PC-3 (cell line): ENCODE data around the gene JAML. TPM values are rescaled to one million over a fixed set of nuclear protein-coding genes. Genes with fewer than 3 reads are reported as not detected.
"Not testable (repeated sequence)": the region's sequence is repeated elsewhere in the genome, so short reads cannot be mapped to it uniquely, and the experiment has no call there.

Experiments used
- ATAC-seq: fragments of 200-7000 bp; cut with Tn5 transposase; 2 replicates; pipeline ENCODE4 v1.9.1; 2020; ENCODE audit warnings: mild to moderate bottlenecking, moderate library complexity
- BruUV-seq: library from RNA; stranded (reverse); fragments of 400-500 nt; replicated peaks from 2 replicates; lab custom pipeline; 2021; lab: Mats Ljungman, UMichigan
- CTCF ChIA-PET: fragments of 300-600 bp; sonication (Branson Sonifier 250); formaldehyde crosslinking; loops from one replicate; lab custom pipeline; 2022; ENCODE audit warnings: antibody characterized with exemption; lab: Charles Lee
- POLR2A ChIA-PET: fragments of 300-600 bp; sonication (Branson Sonifier 250); formaldehyde crosslinking; loops from one replicate; lab custom pipeline; 2022; ENCODE audit warnings: antibody characterized with exemption; ENCODE audit not compliant: unreplicated experiment; lab: Charles Lee
- DNase-seq: peaks from one replicate; pipeline ENCODE4 v3.0.0-alpha.2; 2015
- H2AFZ ChIP-seq: fragments of 300-600 bp; sonication (generic); 2 replicates; pipeline ENCODE4 v1.6.0; 2016; ENCODE audit warnings: antibody characterized with exemption, low read length
- H3F3A ChIP-seq: fragments of 300-600 bp; sonication (generic); one replicate; pipeline ENCODE4 v1.6.0; 2017; ENCODE audit warnings: antibody characterized with exemption, low read length, control low read depth, mild to moderate bottlenecking; ENCODE audit not compliant: unreplicated experiment
- H3K27ac ChIP-seq: fragments of 300-600 bp; sonication (generic); 2 replicates; pipeline ENCODE4 v1.5.1; 2016; ENCODE audit warnings: mild to moderate bottlenecking, low read length
- H3K27me3 ChIP-seq: fragments of 300-600 bp; sonication (generic); 2 replicates; pipeline ENCODE4 v1.6.1; 2016; ENCODE audit warnings: low read length, mixed read lengths
- H3K36me3 ChIP-seq: fragments of 300-600 bp; sonication (generic); 2 replicates; pipeline ENCODE4 v1.6.1; 2016; ENCODE audit warnings: low read depth, mixed run types, low read length, mixed read lengths
- H3K4me1 ChIP-seq: fragments of 300-600 bp; sonication (generic); 2 replicates; pipeline ENCODE4 v1.5.1; 2016; ENCODE audit warnings: low read length; ENCODE audit not compliant: insufficient read depth
- H3K4me2 ChIP-seq: fragments of 300-600 bp; sonication (generic); 2 replicates; pipeline ENCODE4 v1.6.0; 2016; ENCODE audit warnings: low read length
- H3K4me3 ChIP-seq: fragments of 300-600 bp; sonication (generic); 2 replicates; pipeline ENCODE4 v1.5.1; 2016; ENCODE audit warnings: mild to moderate bottlenecking, low read length, mixed read lengths
- H3K79me2 ChIP-seq: fragments of 300-600 bp; sonication (generic); 2 replicates; pipeline ENCODE4 v1.6.1; 2017; ENCODE audit warnings: low read length, mixed read lengths
- H3K9ac ChIP-seq: fragments of 300-600 bp; sonication (generic); 2 replicates; pipeline ENCODE4 v1.6.0; 2016; ENCODE audit warnings: mild to moderate bottlenecking, low read length
- H3K9me2 ChIP-seq: fragments of 300-600 bp; sonication (generic); replicated peaks from 2 replicates; pipeline ENCODE4 v1.6.1; 2016; ENCODE audit warnings: mixed run types, low read length, mixed read lengths
- H3K9me3 ChIP-seq: fragments of 300-600 bp; sonication (generic); 2 replicates; pipeline ENCODE4 v1.6.1; 2016; ENCODE audit warnings: low read length, mixed read lengths
- H4K20me1 ChIP-seq: fragments of 300-600 bp; sonication (generic); 2 replicates; pipeline ENCODE4 v1.6.1; 2016; ENCODE audit warnings: low read length, mixed read lengths
- CTCF ChIP-seq: fragments of 300-600 bp; sonication (generic); conservative IDR thresholded peaks from 2 replicates; pipeline ENCODE4 v1.5.1; 2017; ENCODE audit warnings: antibody characterized with exemption, low read depth, mild to moderate bottlenecking, low read length
- EZH2 ChIP-seq: fragments of 300-600 bp; sonication (generic); IDR thresholded peaks from one replicate; pipeline ENCODE4 v1.6.1; 2017; ENCODE audit warnings: antibody characterized with exemption, mild to moderate bottlenecking, low read length; ENCODE audit not compliant: unreplicated experiment
- EZH2phosphoT487 ChIP-seq: fragments of 300-600 bp; sonication (generic); IDR thresholded peaks from 2 replicates; pipeline ENCODE4 v1.6.1; 2018; ENCODE audit warnings: mild to moderate bottlenecking, antibody characterized with exemption, low read length, borderline replicate concordance
- intact Hi-C: fragments of 100-400 bp; cut with micrococcal nuclease; formaldehyde crosslinking; loops from 2 replicates; pipeline ENCODE4 v1.9.0; 2023
- total RNA-seq: library from RNA; depleted of rRNA; stranded (reverse); fragments of >200 nt; gene quantifications from 2 replicates; pipeline ENCODE4 v1.2.3, GENCODE V29; 2014

The JAML gene
- total RNA-seq, 1 experiment from 2014 or later = not detected

- Histone ChIP-seq H3K4me3 (no peak overlapping the region), H3K4me1 (no peaks in the 10 kb centered on the region), H3F3A (no peaks in the 10 kb centered on the region), H3K4me2 (no peak overlapping the region), H3K27me3 (peaks cover 17% of the 10 kb centered on the region), H3K9me2 (no peaks in the 10 kb centered on the region), H3K9ac (no peak overlapping the region), H4K20me1 (no peaks in the 10 kb centered on the region), H3K79me2 (no peaks in the 10 kb centered on the region), H3K9me3 (no peaks in the 10 kb centered on the region), H2AFZ (no peak overlapping the region), H3K27ac (no peak overlapping the region), H3K36me3 (no peaks in the 10 kb centered on the region)
- intact Hi-C loops = no loop called here
- ChIA-PET POLR2A (no interaction called here), CTCF (no interaction called here)
- no peak for TF ChIP-seq CTCF
- no peak for TF ChIP-seq EZH2phosphoT487
- no peak for TF ChIP-seq EZH2
- ATAC-seq (no peak), DNase-seq (no peak)
- BruUV-seq = no TSS peak
Observed at GRCh38 chr11:118186346-118187107, 38.3 kb downstream of the JAML start.

GRCh38 chr11:118184784-118185579 is 39.8 kb downstream of the JAML start:
- ATAC-seq (no peak), DNase-seq (no peak)
- Histone ChIP-seq H3K4me2 (no peak overlapping the region), H3K9ac (no peak overlapping the region), H3K9me2 (no peaks in the 10 kb centered on the region), H3K79me2 (no peaks in the 10 kb centered on the region), H3K27me3 (peaks cover 17% of the 10 kb centered on the region), H3K4me1 (no peaks in the 10 kb centered on the region), H4K20me1 (no peaks in the 10 kb centered on the region), H3F3A (no peaks in the 10 kb centered on the region), H3K4me3 (no peak overlapping the region), H3K36me3 (no peaks in the 10 kb centered on the region), H2AFZ (no peak overlapping the region), H3K9me3 (no peaks in the 10 kb centered on the region), H3K27ac (no peak overlapping the region)
- no peak for TF ChIP-seq CTCF
- no peak for TF ChIP-seq EZH2
- TF ChIP-seq EZH2phosphoT487 = no peak
- CTCF ChIA-PET = no interaction called here
- POLR2A ChIA-PET = no interaction called here
- BruUV-seq = no TSS peak
- intact Hi-C loops = no loop called here

- H4K20me1 ChIP-seq, BruUV-seq, DNase-seq, POLR2A ChIA-PET, H3K4me1 ChIP-seq, H3K9ac ChIP-seq, H3K4me2 ChIP-seq, ATAC-seq, CTCF ChIA-PET, H2AFZ ChIP-seq, H3K36me3 ChIP-seq, H3K79me2 ChIP-seq, H3K4me3 ChIP-seq, intact Hi-C loops, H3F3A ChIP-seq, H3K9me2 ChIP-seq, H3K27ac ChIP-seq, H3K9me3 ChIP-seq: not testable (repeated sequence)
- peaks cover 17% of the 10 kb centered on the region for H3K27me3 ChIP-seq
Observed at GRCh38 chr11:118183691-118184090, 41.1 kb downstream of the JAML start.
